Measurements from ENCODE around the gene GALNT18. TPM values are rescaled to one million over a fixed set of nuclear protein-coding genes. Genes with fewer than 3 reads are reported as not detected.
A peak's percentile ranks its signal among the peaks of the same experiment; 100 is the strongest.

GALNT18 gene
- polyA plus RNA-seq, 3 donors: 19.8 to 28.0 (median 23.6) TPM

DNA sequence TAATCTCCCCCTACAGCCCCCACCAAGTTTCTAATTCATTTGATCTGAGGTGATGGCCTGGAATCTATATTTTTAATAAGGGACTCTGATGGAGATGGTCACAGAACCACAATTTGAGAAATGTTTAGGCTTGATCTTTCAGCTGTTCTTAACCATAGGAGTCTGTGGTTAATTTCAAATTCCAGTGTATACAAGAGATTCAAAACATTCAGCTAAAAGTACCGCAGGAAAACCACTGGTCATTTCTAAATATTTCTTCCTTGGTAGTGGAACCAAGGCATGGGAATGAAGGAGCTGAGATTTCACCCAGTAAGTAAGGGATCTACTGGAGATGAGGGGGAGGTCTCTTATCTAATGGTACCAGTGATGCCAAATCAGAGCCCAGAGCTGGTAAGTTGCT lies 18.3 kb upstream of the GALNT18 start:
- no peak for DNase-seq (ENCODE audit: extremely low read depth in 1 of 11, low read depth in 9 of 11, low spot score in 4 of 11)

DNA sequence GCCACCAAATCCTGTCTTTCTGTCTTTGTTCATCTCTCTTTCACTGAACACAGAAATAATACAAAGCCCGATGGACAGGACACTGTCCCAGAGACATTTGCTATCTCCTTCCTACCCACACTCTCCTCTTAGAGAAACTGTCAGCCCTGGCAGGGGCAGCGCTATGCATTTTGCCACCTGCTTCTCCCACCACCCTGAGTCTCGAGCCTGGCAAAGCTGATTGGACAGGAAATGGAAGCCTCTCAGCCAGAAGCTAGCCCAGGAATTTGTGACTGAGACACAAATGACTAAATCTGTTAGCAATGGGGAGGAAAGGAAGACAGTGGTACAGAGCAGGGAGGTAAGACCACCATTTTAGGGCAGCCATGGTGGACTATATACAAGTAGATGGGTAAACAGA lies 14.9 kb upstream of the GALNT18 start:
- no peak for DNase-seq (ENCODE audit: extremely low read depth in 1 of 11, low read depth in 9 of 11, low spot score in 4 of 11)

DNA sequence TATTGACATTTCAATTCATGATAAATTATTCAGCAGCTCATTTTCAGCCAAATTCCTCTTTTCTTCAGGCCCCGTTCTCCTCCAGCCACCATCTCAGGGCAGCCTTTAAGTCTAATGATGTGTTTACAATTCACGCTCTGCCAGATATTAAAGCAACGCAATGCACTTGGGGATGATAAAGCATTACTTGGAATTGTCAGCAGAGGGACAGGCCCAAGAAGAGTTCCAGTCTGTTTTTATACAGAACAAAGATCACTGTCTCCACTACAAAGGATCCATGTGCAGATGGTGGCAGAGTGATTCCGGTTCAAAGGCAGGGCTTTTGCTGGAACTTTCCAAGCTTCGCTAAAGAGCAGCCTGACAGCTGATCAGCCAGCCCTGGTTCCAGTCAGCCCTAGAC lies 13.6 kb upstream of the GALNT18 start:
- no peak for DNase-seq (ENCODE audit: extremely low read depth in 1 of 11, low read depth in 9 of 11, low spot score in 4 of 11)

DNA sequence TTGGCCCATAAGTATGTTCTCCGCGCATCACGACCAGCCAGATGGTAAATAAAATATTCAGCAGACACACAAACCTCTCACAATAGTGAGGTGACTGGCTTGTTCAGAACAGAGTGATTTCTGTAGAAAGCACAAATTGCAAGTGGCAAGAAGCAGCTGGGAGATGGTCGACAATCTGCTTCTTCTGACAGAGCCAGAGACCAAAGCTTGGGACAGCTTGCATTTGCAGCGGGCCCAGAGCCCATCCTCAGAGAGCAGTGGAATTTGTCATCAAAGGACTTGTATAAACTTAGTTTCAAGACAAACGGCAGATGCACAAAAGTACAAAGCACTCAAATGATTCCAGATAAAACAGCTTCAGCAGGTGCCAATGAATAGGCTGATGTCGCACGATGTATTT lies 7.6 kb upstream of the GALNT18 start:
- DNase-seq (ENCODE audit: extremely low read depth in 1 of 11, low read depth in 9 of 11, low spot score in 4 of 11): no peak

DNA sequence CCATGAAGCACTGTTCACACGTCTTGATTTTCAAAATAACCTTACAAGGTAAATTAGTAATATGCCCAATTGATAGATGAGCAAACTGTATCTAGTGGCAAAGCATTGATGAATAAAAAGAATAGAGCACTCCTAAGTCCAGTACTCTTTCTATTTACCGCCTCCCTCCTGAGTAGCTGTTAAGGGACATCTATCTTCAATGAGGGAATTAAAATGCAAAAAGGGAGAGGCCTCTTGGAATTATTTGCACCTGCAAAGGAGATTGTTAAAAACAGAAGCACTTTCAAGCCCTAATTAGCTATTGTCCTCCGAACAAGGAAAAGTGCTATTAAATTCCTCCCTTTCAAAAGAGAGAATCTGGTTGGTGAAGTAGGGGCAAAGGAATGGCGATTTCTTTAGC lies 6.8 kb upstream of the GALNT18 start:
- no peak for DNase-seq (ENCODE audit: extremely low read depth in 1 of 11, low read depth in 9 of 11, low spot score in 4 of 11)

DNA sequence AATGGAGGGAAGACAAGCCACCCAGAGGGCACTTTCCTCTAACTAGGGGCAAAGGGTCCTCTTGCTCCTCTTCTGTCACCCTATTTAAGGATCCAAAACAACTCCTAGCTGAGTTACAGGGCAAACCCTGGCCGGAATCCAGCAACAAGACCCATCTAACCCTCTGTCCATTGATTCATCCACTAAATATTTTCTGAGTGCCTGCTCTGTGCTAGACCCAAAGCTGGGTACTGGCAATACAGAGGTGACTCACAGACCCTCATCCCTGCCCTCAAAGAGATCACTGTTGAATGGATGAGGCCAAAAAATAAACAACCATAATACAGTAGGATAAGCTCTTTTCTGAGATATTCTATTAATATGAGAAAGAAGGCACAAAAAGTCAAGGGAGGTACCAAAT lies 4.3 kb upstream of the GALNT18 start:
- no peak for DNase-seq (ENCODE audit: extremely low read depth in 1 of 11, low read depth in 9 of 11, low spot score in 4 of 11)

DNA sequence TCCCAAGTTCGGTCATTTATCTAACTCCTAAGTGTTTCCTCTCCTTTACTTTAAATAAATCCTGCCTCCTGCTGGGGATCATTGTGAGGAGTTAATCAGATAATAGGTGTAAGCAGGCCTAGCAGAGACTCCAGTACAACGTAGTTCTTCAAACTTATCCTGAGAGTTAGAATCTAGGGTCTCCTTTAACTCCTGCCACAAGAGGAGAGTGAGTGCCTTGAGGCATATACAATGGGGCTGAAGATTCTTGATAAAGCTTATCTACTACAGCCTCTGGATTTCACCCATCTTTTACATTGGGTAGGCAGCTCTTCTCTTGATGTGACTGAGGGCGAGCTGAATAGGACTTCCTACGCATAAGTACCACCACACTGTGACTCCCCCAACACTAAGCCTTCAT lies 3.1 kb upstream of the GALNT18 start:
- no peak for DNase-seq (ENCODE audit: extremely low read depth in 1 of 11, low read depth in 9 of 11, low spot score in 4 of 11)

DNA sequence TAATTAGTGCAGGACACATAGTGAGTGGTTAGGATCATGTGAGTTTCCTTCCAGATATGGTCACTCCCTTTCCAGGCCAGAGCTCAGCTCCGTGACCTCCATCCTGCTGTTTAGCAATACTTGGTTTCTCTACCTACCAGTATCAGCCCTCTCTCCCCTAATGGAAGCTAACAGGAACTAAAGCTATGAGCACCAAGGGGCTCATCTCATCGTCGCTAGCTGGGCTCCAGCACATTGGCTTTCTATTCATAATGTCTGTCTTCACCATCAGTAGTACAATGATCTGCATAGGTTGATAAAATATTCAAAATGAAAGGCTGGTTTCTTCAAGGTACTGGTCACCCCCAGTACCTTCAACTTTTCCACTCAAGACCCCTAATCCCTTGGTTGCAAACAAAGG lies 2.4 kb upstream of the GALNT18 start:
- DNase-seq (ENCODE audit: extremely low read depth in 1 of 11, low read depth in 9 of 11, low spot score in 4 of 11): no peak

DNA sequence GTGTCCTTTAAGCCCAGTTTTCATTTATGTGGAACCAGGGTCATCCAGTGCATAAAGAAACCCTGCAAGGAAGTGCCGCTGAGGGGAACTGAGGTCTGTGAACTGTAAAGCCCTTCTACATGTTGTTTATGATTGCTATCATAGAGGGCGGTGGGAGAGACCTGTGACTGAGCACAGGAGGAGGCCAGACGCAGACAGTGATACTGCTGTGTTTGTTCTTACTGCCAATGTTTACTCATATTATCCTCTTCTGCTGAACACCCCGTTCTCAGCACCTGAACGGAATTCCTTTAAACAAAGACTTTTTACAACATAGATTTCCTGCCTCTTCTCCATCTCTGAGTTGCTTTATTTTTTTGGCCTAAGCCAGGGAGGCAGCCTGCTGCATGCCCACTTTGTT lies 967 bp upstream of the GALNT18 start:
- no peak for DNase-seq (ENCODE audit: extremely low read depth in 1 of 11, low read depth in 9 of 11, low spot score in 4 of 11)

DNA sequence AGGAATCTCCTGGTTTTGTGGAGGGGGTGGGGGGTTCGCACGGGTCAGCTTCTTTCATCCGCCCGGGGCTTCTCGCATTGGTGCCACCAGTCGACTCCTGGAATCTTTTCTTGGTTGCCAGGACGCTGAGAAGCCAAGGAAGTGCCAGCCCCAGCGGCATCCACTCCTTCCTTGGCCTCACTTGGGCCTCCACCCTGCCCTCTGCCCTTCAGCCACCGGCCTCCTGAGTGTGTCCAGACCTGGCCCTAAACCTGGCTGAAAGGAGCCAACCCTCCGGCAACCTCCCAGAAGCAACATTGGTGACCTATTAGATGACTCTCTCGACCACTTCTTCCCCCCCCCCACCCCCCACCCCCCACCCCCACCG lies 518 bp upstream of the GALNT18 start:
- DNase-seq (ENCODE audit: extremely low read depth in 1 of 11, low read depth in 9 of 11, low spot score in 4 of 11): no peak

DNA sequence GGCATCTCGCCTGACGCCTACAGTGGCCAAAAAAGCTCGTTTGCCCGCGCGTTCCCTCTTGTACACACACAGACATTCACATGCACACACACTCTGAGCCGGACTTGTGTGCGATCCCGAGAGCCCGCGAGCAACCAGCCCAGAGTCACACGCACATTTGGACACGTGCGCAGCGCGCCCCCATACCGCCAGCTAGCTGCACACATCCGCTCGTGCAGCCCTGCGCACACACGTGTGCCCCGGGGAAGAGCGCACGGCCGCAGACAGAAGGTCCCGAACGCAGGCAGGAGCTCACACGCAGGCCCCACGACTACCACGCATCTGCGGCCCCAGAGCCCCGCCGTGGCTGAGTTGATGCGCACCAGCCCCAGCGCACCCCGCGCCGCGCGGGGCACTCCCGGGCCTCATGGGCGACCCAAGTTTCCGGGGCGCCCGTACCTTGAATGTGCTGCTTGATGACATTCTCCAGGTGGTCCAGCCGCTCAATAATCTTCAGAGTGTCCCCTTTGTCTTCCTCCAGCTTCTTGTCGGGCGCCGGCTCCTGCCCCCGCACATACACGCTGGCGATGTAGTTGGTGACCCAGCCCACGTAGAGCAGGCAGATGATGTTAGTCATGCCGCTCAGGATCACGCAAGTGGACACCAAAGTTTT lies 758 bp downstream of the GALNT18 start:
- peak in 3 of 11 donors; percentile 27 to 50 (median 32) for DNase-seq (ENCODE audit: extremely low read depth in 1 of 11, low read depth in 9 of 11, low spot score in 4 of 11)

DNA sequence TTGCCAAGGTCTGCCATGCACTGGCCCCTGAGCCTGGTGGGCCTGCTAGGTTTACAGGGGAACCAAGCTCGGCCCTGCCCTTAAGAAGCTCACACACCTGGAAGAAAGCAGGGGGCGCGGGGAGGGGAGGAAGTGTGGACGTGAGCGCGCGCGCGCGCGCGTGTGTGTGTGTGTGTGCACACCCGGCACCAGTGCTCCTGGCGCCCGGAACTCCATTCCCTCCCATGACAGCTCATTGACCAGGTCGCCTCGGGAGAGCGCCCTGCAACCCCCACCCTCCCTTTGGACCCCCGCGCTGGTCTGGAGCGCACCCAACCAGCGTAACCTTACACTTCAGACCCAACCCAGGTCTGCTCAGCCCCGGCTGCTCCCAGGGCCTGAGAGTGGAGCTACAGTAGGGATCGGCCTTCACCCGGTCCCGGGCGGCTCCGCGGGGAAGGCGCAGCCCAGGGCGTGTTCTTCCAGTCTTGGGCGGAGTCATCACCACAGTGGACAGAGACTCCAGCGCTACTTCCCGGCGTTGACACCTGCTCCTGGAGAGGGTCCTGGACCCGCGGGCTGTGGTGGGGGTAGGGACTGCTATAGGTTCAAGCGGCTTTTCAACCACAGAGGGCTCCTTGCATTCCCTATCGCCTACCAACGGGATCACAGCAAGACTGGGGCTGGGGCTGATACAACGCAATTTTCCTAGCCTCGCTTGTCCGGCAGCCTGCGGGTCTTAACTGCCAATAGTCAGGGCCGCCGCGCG lies 1.5 kb downstream of the GALNT18 start:
- DNase-seq (ENCODE audit: extremely low read depth in 1 of 11, low read depth in 9 of 11, low spot score in 4 of 11): peak in 3 of 11 donors; percentile 30 to 34 (median 33)

DNA sequence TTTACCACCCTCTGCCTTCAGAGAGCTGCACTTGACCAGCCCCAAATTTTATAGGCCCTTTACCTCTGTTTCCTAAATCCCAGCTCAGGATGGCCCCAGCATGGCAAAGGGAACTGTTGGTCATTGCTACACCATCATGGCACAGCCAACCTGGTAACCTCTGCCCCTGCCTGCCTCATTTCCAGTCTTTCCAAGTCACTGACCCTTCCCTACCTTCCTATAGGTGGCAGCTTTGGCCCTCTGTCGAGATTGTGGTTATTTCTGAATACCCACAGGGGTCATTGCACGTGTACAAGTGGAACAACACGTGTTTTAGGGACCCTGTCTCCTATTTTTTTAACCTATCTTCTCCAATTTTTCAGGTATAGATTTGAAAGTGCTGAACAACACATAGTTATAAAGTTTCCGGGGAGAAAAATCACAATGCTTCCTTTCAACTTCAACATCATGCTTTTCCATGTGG lies 2.8 kb downstream of the GALNT18 start:
- DNase-seq (ENCODE audit: extremely low read depth in 1 of 11, low read depth in 9 of 11, low spot score in 4 of 11): no peak

DNA sequence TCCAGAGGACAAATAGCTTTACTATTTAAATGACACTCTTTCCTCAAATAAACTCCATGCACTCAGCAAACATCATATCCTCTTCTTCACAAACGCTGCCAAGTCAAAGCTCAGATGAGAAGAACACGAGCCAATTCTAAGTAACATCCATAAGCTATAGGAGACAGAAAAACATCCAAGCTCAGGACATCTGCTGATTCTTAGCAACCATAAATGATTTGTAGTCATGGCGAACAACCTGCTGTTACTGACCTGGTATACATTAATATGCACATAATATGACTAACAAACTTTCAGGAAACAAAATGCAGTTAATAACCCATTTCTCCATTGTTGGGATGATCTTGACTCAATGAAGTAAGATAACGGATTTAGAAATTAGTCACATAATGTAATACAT lies 6.7 kb downstream of the GALNT18 start:
- no peak for DNase-seq (ENCODE audit: extremely low read depth in 1 of 11, low read depth in 9 of 11, low spot score in 4 of 11)

DNA sequence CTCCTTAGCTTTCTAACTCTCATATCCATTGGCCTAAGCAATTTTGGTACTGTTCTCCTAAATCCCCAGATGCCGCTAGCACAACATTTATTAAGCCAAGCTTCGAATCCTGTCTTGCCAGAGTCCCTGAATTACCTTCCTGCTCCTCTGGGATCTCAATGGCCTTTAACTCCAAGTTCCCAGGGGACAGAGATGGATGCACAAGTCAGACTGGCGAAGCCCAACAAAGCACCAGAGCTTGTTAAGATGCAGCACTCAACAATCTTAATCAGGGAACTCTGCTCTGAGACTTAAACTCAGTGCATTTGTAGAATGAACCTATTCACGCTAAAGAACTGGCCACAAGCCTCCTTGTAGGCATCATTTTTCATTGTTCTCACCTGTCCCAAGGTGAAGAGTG lies 9.4 kb downstream of the GALNT18 start:
- DNase-seq (ENCODE audit: extremely low read depth in 1 of 11, low read depth in 9 of 11, low spot score in 4 of 11): no peak

DNA sequence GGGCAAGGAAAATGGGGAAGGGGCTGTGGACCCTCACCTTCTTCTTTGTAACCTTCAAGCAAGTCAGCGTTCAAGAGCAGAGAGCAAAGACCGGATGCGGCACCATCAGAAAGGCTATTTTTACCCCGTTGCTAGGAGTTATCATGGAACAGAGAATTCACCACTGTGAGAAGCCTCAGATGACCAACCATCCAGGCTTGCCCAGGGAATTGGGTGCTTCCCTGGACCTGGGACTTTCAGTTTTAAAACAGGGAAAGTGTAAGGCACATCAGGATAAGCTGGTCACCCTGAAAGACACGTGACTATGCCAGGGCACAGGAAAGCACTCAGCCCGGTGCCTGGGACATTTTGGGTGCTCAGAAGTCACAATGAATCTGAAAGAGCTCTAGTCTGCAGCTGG lies 10.4 kb downstream of the GALNT18 start:
- DNase-seq (ENCODE audit: extremely low read depth in 1 of 11, low read depth in 9 of 11, low spot score in 4 of 11): no peak

DNA sequence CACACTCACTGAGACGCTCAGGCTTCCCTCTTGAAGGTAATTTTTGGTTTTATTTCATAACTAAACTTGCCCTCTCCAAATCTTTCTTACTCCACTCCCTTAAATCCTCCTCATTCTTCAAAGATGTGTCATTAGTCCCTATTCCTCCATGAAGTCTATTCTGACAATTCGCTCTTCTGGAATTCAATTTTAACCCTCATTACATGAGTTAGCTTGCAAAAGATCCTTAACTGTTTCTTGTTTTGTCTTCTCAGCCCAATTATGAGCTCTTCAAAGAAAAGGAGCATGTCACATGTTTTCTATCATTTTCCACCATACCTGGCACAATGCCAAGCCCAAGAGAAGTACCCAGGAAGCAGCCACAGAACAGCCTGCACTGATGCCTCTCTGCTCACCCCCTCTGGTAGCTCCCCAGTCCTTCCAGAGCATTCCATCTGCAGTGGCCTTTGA lies 13.0 kb downstream of the GALNT18 start:
- DNase-seq (ENCODE audit: extremely low read depth in 1 of 11, low read depth in 9 of 11, low spot score in 4 of 11): no peak

DNA sequence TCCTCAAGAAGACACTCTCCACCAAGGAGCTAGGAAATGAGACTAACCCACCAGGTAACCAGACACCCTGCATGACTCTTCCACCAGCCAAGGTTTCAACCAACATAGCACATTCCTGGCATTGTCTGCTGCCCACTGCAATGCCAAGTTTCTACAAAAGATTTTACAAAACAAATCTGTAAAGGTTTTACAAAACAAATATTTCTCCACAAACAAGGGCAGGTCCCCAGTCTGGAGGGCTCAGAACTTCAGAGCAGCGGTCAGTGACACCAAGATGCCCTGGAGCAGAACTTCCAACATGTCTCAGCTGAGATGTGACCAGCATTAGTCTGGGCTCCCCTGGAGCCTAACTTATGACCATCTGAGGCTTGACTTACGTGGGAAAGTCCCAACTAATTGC lies 14.0 kb downstream of the GALNT18 start:
- no peak for DNase-seq (ENCODE audit: extremely low read depth in 1 of 11, low read depth in 9 of 11, low spot score in 4 of 11)

DNA sequence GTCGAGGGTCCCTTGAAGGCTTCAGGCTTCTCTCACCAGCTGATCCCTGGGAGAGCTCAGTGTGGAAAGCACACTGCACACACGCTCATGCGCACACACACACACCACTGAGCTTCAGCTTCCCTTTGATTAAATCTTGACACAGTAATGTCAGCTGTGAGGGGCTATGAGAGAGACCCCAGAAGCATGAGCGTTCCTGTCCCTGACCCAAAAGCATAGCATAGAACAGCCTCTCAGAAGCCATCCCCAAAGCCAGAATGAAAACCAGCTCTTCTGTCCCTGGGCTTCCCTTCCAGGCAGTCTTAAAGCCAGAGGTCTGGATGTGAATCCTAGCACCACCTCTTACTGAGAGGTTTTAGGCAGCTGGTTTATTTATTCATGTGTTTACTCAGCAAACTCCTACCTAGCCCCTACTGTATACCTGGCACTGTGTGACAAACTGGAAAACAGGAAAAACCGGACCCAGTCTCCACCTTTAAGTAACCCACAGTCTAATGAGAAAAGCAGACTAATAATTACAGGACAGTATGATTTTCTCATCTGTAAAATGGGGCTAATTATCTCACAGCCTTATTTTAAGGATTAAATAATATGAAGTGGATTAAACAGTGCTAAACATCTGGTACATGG lies 15.9 kb downstream of the GALNT18 start:
- no peak for DNase-seq (ENCODE audit: extremely low read depth in 1 of 11, low read depth in 9 of 11, low spot score in 4 of 11)

DNA sequence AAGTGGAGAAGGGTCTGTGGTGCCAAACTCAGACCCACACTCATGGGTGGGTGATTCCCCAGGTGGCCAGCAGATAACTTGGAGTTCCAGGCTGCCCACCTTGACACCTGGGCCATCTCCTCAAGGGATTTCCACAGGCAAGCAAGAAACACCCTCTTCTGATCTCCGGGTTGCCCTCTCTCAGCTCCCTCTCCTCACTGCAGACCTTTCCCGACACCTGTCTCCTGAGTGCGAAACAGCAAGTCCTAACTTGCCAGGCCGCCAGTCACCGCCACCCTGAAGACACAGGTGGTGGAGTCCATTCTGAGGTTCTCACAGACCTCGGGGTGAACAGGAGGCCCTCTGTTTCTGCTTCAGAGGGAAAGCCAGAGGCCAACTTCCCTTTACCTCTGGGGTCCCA lies 16.6 kb downstream of the GALNT18 start:
- no peak for DNase-seq (ENCODE audit: extremely low read depth in 1 of 11, low read depth in 9 of 11, low spot score in 4 of 11)

Data from renal cortex interstitium (tissue), 11 donors.